Erythroblast (primary cell): Measurements from ENCODE around the gene MRPS18A.
A peak's percentile ranks its signal among the peaks of the same experiment; 100 is the strongest.

Source experiments
- DNase-seq, 2 experiments: peaks; one replicate each; lab custom pipeline; 2025; lab: John Stamatoyannopoulos, UW
- GATA1 ChIP-seq: IDR thresholded peaks from 2 replicates; pipeline ENCODE4 v1.6.1; 2011; ENCODE audit warnings: low read depth, mild to moderate bottlenecking, control low read depth, low read length, moderate library complexity
- POLR2A ChIP-seq: IDR thresholded peaks from 2 replicates; pipeline ENCODE4 v1.6.1; 2011; ENCODE audit warnings: mild to moderate bottlenecking, low read length

The MRPS18A gene

DNA sequence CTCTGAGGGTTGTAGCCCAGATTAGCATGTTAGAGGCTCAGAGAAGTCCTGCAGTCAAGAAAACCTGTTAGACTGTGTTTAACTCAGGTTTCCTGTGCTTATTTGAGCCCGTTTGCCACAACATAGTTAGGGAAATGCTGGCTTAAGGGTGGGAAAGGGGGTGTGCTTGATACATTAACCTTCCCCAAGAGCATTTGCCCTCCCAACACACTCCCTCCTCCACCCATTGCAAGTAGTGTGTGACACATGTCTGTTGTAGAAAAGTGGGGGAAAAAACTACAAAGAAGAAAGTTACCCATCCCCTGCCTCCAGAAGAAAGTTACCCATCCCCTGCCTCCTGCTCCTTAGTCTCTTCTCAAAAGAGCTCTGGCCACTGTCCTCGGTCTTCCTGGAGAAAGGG lies 36.8 kb upstream of the MRPS18A start:
- TF ChIP-seq GATA1 = no peak
- no peak for TF ChIP-seq POLR2A
- peak; percentile 47 to 69 for DNase-seq

DNA sequence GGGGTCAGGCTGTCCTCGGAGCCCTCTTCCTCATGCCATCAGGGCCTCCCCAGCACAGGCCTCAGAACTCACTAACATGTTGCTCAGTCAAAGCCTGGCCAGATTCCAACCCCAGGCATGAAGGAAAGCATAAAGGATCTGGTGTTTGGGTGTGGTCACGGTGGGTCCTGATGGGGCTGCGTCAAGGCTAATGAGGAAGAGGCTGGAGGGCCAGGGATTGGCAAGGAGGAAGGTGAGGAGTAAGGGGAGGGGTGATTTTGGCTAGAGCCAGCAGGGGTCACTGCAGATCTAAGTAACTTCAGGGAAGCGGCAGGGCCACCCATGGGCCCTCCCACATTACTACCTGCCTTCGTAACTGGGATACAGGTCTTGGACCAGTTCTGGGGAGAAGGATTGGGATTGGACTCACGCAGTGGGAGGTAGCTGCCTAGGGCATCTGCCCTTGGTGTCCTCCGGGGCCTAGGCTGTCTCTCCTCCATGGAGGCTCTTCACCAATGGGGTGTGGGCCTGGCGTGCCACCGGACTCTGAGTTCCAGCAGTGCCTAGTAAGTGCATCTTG lies 36.2 kb upstream of the MRPS18A start:
- DNase-seq = peak; percentile 87 to 93
- TF ChIP-seq POLR2A (no peak), GATA1 (no peak)

DNA sequence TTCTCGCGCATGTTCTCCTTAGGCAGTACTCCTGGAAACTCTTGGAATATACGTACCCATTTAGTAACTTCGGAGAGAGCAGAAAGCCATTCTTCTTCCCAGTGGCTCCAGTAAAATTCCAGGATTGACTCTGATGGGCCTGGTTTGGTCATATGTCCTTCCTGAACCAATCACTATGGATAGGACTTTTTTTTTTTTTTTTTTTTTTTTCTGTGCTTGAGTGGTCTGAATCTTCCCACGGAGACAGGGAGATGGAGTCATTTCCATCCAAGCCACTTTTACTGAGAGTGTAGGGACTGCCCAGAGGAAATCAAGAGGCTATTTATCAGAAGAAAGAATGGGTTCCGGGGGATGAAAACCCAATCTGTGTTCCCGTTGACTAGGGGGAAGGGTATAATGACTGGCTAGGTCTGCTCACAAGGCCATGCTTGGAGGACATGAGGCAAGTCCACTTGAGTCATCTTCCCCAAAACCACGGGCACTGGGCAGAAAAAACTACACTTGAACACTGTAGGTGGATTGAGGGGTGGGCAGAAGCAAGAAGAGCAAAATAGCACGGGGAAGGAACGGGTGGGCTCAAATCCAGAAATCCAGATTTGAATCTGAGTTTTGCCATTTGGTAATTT lies 35.4 kb upstream of the MRPS18A start:
- TF ChIP-seq GATA1 (no peak), POLR2A (no peak)
- no peak for DNase-seq

DNA sequence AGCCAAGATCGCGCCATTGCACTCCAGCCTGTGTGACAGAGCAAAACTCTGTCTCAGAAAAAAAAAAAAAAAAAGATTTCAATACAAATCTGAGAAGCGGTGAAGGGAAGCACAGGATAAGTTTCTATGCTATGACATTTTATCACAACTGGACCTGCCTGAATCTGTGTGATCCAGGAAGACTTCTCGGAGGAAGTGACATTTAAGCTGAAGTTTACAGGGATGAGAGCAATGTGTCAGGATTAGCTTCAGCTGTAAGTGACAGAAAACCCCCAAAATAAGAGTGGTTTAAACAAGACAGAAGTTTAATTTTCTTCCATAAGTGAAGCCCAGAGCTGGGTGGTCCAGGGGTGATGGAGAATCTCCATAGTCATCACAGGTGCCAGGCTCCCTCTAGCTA lies 33.4 kb upstream of the MRPS18A start:
- no peak for TF ChIP-seq POLR2A
- DNase-seq = no peak

DNA sequence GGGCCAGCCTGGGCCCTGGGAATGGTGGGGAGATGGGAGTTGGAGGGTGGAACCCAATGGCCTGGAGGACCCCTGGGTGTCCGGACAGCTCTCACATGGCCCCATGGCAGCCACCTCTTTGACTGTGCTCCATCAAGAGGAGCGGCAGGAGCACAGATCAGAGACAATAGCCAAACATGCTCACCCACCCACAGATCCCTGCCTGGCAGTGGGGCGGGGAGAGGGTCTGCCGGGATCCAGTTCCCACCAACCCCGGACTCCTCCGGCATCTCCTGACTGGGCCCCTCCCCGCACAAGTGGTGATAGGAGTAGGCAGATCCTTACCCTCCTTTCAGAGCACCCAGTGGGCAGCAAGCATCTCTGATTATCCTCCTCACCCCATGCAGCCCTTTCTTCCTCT lies 31.9 kb upstream of the MRPS18A start:
- no peak for DNase-seq
- TF ChIP-seq GATA1 (no peak), POLR2A (no peak)

DNA sequence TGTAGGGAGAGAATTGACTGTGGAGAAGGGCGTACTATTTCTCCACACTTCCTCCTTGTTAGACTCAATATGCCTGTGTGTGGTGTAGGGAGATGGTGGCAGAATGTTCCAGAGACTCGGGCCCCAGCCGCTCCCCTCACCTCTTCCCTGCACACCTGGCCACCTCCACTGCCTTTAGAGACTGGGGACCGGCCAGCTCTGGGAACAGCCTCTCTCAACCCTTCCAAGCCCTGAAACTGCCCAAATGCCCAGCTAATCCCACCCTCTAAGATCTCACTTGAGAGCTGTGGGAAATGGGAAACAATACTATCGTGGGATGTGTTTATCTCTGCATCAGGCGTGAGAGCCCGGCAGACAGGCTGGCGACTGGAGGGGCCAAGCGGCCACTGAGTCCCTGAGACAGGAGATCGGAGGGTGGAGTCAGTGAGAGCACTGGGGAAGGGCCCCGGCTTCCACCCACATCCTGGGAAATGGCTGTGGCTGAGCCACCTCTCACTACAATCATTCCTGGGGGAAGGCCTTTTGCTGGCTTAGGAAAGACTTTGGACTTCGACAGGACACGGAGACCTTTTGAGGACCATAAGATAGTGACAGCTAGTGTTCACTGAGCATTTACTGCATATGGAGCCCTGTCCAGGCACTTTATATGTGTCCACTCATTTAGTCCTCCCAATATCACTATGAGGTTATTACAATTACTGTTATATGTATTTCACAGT lies 31.0 kb upstream of the MRPS18A start:
- no peak for DNase-seq
- TF ChIP-seq GATA1 (no peak), POLR2A (no peak)

DNA sequence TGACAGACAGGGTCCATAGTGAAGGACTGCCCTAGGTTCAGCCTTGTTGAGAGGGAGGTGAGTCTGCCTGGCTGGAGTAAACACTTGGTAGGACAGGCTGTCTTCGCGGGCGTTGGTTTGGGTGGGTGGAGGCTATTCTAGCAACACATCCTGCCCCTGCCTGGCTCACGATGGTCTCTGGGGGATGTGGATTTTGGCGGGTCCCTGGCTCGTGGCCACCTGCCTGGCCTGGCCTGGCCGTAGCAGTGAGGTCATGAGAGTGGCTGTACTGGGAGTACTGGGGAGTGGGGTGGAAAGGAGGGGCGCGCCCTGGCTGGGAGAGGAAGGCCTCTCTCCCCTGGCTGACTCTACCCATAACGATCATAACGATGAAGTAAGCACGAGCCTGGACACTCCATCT lies 30.2 kb upstream of the MRPS18A start:
- no peak for DNase-seq
- no peak for TF ChIP-seq GATA1
- no peak for TF ChIP-seq POLR2A

DNA sequence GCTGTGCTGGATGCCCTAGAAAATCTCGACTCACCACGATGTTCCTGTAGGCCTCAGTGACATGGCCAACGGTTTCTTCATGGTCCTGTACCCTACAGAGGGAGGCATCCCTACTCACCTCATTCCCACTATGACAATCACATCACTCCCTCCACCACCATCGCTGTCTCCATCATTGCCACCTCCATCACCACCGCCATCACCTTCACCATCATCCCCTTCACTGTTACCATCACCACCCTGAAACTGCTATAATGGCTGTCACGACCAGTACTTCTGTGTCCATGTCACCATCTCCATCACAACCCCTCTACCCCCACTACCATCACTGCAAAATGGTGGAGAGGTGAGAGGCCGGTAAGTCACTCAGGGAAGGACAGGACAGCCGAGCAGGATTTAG lies 29.8 kb upstream of the MRPS18A start:
- TF ChIP-seq POLR2A (no peak), GATA1 (no peak)
- no peak for DNase-seq

DNA sequence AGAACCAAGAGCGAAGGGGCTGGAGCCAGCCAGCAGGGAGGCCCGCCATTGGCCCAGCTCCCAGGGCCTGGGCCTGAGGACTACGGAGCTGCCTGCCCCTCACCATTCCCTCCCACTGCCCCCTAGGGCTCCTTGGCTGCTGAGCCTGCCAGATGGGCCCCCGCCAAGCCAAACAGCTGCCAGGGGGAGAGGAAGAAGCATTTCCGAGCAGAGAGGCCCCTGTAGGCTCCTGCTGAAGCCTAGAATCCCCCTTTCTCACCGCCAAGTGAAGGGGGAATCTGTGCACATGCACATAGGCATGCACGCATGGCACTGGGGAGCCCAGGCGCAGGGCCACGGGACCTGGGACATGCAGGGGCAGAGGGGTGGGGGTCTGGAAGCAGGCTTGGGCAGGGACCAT lies 28.5 kb upstream of the MRPS18A start:
- no peak for TF ChIP-seq GATA1
- no peak for TF ChIP-seq POLR2A
- DNase-seq = no peak

DNA sequence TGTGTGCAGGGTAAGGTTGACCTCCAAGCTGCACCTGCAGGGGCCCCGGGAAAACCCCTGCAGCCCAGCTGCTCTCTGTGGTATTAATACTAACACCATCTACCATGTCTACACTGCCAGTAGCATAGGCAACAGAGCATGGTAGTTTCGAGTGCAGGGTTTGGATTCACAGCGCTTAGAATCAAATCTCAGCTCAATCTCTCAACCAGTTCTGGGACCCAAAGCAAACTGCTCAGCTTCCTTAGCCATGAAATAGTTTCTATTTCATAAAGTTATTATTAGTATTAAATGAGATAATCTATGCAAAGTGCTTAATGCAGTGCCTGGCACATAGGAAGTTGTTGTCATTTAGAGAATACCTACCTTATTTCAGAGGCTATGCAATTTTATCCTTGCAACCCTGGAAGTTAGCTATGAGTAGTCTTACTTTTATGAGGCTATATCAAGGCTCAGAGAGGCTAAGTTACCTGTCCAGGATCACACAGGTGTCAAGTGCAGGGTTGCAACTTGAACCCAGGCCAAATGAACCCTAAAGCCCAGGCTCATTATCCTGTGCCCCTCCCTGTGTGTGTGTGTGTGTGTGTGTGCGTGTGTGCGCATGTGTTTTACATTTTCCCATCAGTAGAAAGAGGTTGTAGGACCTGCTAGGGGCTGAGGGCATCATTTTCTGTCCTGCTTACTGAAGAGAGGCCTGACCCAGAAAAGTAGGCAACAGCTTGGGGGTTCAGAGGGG lies 27.6 kb upstream of the MRPS18A start:
- TF ChIP-seq GATA1 = no peak
- no peak for TF ChIP-seq POLR2A
- no peak for DNase-seq

DNA sequence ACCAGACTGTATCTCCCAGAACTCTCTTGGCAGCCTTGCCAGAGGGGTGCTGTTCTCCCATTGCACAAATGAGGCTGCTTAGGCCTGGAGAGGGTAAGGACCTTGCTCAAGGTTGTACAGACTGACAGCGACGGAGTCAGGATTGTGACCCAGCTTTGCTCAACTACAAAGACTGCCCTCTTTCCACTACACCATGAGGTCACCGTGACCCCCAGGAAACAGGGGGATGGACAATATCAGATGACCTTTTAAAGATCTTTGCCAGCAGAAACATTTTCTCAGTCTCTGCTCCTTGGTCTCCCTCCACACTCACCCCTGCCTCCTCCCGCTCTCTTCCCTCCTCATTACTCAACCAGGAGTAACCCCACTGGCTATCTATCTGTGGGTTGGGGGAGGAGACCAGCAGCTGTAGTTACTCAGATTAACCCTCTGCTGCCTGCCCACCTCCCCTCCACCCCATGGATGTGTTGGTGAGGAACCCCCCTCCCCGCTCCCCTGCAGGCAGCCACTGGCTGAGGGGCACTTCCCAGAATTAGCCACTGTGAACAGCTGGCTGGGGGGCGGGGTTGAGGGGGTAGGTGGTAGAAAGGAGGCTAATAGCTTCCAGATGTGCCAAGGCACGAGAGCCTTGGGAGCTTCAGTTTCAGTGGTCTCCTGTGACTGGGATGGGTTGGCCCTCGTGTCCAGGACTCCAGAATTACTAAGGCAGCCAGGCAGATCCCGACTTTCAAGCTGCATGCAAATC lies 26.9 kb upstream of the MRPS18A start:
- DNase-seq = peak; percentile 17 to 30
- TF ChIP-seq GATA1 (no peak), POLR2A (no peak)

DNA sequence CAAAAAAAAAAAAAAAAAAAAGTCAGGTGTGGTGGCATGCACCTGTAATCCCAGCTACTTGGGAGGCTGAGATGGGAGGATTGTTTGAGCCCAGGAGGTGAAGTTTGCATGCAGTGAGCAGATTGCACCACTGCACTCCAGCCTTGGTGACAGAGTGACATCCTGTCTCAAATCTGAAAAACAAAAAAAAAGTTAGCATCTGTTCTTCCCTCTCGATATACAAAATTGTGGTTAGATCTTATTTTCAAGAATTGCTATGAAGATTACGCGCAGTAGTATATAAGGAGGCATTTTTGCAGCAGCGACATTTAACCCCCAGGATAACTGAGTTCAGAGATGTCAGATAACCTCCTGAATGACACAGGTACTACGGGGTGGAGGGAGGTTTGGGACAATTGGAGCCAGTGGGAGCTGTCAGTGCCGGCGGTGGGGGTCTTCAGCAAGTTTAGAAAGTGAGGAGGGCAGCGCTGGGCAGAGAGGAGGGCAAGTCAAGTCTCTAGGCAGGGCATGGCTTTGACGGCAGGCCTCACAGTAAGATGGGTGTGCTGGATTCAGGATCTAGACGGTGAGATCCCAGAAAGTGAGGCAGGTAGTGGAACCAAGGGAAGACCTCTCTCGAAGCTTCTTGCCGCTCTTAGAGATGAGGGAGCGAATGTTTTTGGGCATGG lies 26.2 kb upstream of the MRPS18A start:
- TF ChIP-seq GATA1 (no peak), POLR2A (no peak)
- no peak for DNase-seq

DNA sequence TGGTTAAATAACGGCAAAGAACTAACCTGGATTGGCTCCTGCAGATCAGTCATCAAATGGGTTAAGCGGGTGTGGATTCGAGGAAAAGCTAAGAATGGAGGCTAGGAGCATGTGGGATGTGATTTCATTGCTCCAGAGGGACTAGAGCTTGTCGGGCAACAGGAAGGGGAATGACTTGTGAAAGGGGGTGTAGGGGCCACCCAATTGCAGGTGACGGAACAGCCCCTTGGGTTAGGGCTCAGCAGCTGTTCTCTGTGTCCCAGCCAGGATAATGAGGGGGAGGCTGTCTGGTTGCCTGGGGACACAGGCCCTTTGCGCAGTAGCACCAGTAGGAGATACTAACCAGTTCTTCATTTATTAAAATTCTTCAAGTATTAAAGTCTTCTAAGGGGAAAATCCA lies 25.0 kb upstream of the MRPS18A start:
- no peak for DNase-seq
- TF ChIP-seq POLR2A = no peak
- TF ChIP-seq GATA1 = no peak

DNA sequence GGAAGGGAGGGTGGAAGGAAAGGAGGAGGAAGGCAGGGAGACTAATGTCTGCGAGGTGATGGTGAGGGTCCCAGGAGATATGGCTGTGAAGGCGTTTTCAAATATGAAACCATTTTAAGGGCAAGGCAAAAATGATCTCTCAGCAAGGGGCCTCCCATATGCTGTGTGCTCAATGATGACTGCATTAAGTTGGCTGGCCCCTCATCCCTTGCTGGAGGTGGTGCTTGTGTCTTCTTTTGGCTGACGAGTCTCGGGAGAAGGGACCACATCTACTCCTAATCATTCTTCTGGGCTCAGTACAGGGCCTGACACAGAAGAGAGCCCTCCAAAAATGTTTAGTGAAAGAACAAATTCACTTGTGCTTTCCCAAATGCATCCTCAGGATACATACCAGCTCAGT lies 23.0 kb upstream of the MRPS18A start:
- DNase-seq = no peak
- TF ChIP-seq POLR2A (no peak), GATA1 (no peak)
